K562 (cell line): ENCODE measurements around the gene SLC49A3. TPM values are rescaled to one million over a fixed set of nuclear protein-coding genes. Genes with fewer than 3 reads are reported as not detected.
A peak's percentile ranks its signal among the peaks of the same experiment; 100 is the strongest.

Experiments used
- ATAC-seq: fragments of 200-7000 bp; cut with Tn5 transposase; 3 replicates; pipeline ENCODE4 v1.9.1; 2020; ENCODE audit warnings: moderate library complexity
- BruUV-seq: library from RNA; stranded (reverse); fragments of 400-500 nt; replicated peaks from 2 replicates; lab custom pipeline; 2021; lab: Mats Ljungman, UMichigan
- CTCF ChIA-PET: fragments of 300-600 bp; formaldehyde crosslinking; extraction: SDS; loops from one replicate; lab custom pipeline; 2021; ENCODE audit warnings: low intra/inter-chr PET ratio; lab: Yijun Ruan, JAX
- POLR2A ChIA-PET: fragments of 300-600, 350-650 bp; sonication (Branson Sonifier 250); formaldehyde crosslinking; extraction: SDS; loops from one replicate; lab custom pipeline; 2021; ENCODE audit warnings: antibody characterized with exemption, inconsistent platforms; lab: Yijun Ruan, JAX
- DNase-seq, 4 experiments: peaks; one replicate each; pipeline versions ENCODE4 v3.0.0 to v3.0.0-alpha.2; 2011 to 2018; ENCODE audit warnings: low spot score in 3 of 4, mixed read lengths in 3 of 4; ENCODE audit errors: extremely low read depth in 1 of 4
- FAIRE-seq: peaks from 2 replicates; lab custom pipeline; 2011; peaks lifted over from hg19 to GRCh38; lab: Jason Lieb, UNC
- H2AFZ ChIP-seq: 2 replicates; pipeline ENCODE4 v1.6.0; 2011; ENCODE audit warnings: low read depth, low read length, control low read depth, inconsistent platforms
- H3K27ac ChIP-seq: fragments of 200-600 bp; 3 replicates; pipeline ENCODE4 v1.8.0; 2011; ENCODE audit warnings: low read depth, mild to moderate bottlenecking, control low read depth, inconsistent platforms, low read length, moderate library complexity, mixed read lengths; ENCODE audit errors: extremely low read depth
- H3K27me3 ChIP-seq, 2 experiments: fragments of 300-600 bp in 1 of 2; 2 replicates in 1 of 2; 3 replicates in 1 of 2; pipeline versions ENCODE4 v1.6.0 to v1.8.0; 2011; ENCODE audit warnings: inconsistent platforms in 2 of 2, low read length in 2 of 2, mild to moderate bottlenecking in 1 of 2, mixed read lengths in 1 of 2, moderate library complexity in 1 of 2; ENCODE audit not compliant: control insufficient read depth in 2 of 2, insufficient read depth in 2 of 2
- H3K36me3 ChIP-seq: fragments of 300-600 bp; 3 replicates; pipeline ENCODE4 v1.8.0; 2011; ENCODE audit warnings: mild to moderate bottlenecking, low read length, inconsistent platforms; ENCODE audit not compliant: control insufficient read depth, insufficient read depth
- H3K4me1 ChIP-seq, 2 experiments: fragments of 200-600 bp in 1 of 2; replicated peaks in 1 of 2; 2 replicates in 1 of 2; 3 replicates in 1 of 2; pipeline versions ENCODE4 v1.5.1 to v1.8.0; 2011; ENCODE audit warnings: inconsistent platforms in 2 of 2, low read length in 2 of 2, mild to moderate bottlenecking in 1 of 2, mixed read lengths in 1 of 2, moderate library complexity in 1 of 2; ENCODE audit not compliant: control insufficient read depth in 2 of 2, insufficient read depth in 2 of 2
- H3K4me2 ChIP-seq: 2 replicates; pipeline ENCODE4 v1.6.1; 2011; ENCODE audit warnings: low read length, control low read depth, inconsistent platforms, mixed read lengths; ENCODE audit not compliant: insufficient read depth
- H3K4me3 ChIP-seq: fragments of 200-600 bp; sonication (generic), shearing (Covaris generic); 2 replicates; pipeline ENCODE4 v1.5.1; 2016; ENCODE audit warnings: control low read depth, inconsistent platforms
- H3K79me2 ChIP-seq: fragments of 200-600 bp; 3 replicates; pipeline ENCODE4 v1.8.0; 2011; ENCODE audit warnings: low read length, inconsistent platforms; ENCODE audit not compliant: control insufficient read depth, insufficient read depth
- H3K9ac ChIP-seq, 2 experiments: 2 replicates each; pipeline versions ENCODE4 v1.6.0 to v1.6.1; 2011; ENCODE audit warnings: low read depth in 2 of 2, low read length in 2 of 2, control low read depth in 1 of 2, inconsistent platforms in 1 of 2, mild to moderate bottlenecking in 1 of 2, mixed read lengths in 1 of 2; ENCODE audit not compliant: insufficient read depth in 1 of 2
- H3K9me1 ChIP-seq: one replicate; pipeline ENCODE4 v1.6.0; 2011; ENCODE audit warnings: inconsistent platforms, mild to moderate bottlenecking, low read length, moderate library complexity; ENCODE audit not compliant: control insufficient read depth, insufficient read depth
- H3K9me3 ChIP-seq: replicated peaks from 2 replicates; pipeline ENCODE4 v1.5.1; 2011; ENCODE audit warnings: low read depth, low read length, inconsistent platforms; ENCODE audit not compliant: control insufficient read depth, insufficient read depth
- H4K20me1 ChIP-seq: replicated peaks from 2 replicates; pipeline ENCODE4 v1.6.1; 2011; ENCODE audit warnings: low read length, inconsistent platforms, mixed read lengths; ENCODE audit not compliant: control insufficient read depth, insufficient read depth
- MYNN ChIP-seq, 2 experiments: sonication (generic); formaldehyde crosslinking in 1 of 2; IDR thresholded peaks; 2 replicates each; pipeline versions ENCODE4 v1.5.0 to v1.6.1; 2016 to 2020; ENCODE audit warnings: antibody characterized with exemption in 1 of 2, missing genetic modification reagents in 1 of 2
- RBFOX2 ChIP-seq: fragments of 200-400 bp; formaldehyde crosslinking; IDR thresholded peaks from 2 replicates; pipeline ENCODE4 v1.6.1; 2017; ENCODE audit warnings: low read depth, mild to moderate bottlenecking, low read length, moderate library complexity
- ZNF146 ChIP-seq: IDR thresholded peaks from one replicate; pipeline ENCODE4 v1.6.1; 2018; ENCODE audit warnings: missing compliant biosample characterization; ENCODE audit not compliant: unreplicated experiment
- WGBS: fragments of 100-300 bp; shearing (Covaris generic); methylation state at CpG from one replicate; pipeline ENCODE4 v1.1.6; 2016; ENCODE audit warnings: low coverage, mixed read lengths; ENCODE audit not compliant: insufficient coverage; ENCODE audit errors: missing lambda C conversion rate; 5-methylcytosine and 5-hydroxymethylcytosine counted together
- in situ Hi-C: fragments of 300-500 bp; cut with MboI; formaldehyde crosslinking; loops from 4 replicates; pipeline ENCODE4 v1.15.0; 2018; ENCODE audit warnings: inconsistent platforms, mixed read lengths
- intact Hi-C: fragments of 100-400 bp; cut with micrococcal nuclease; formaldehyde crosslinking; loops from 2 replicates; pipeline ENCODE4 v1.14.2; 2022
- polyA plus RNA-seq, 8 experiments: library from polyadenylated mRNA; depleted of rRNA in 4 of 8; stranded (reverse) in 5 of 8; unstranded in 3 of 8; fragments of >200 nt; fragmentation: Nextera tagmentation in 2 of 8; fragmentation: Illumina TruSeq in 1 of 8; extraction: Ambion mirVana in 2 of 8; extraction: Trizol in 1 of 8; gene quantifications; 2 replicates each; pipeline versions ENCODE4 v1.2.1 to v1.2.3, GENCODE V29; 2011 to 2014; ENCODE audit warnings: inconsistent platforms in 1 of 8, missing spikeins in 1 of 8
- total RNA-seq, 7 experiments: library from RNA; depleted of rRNA in 6 of 7; stranded (reverse); fragments of >200 nt in 6 of 7; fragmentation: Illumina TruSeq in 2 of 7; extraction: Trizol in 2 of 7; gene quantifications; 2 replicates each; pipeline versions ENCODE4 v1.2.1 to v1.2.3, GENCODE V29; 2011 to 2021; ENCODE audit warnings: low replicate concordance in 1 of 7
- TF ChIP-seq, protein P1 (sequence below): fragments of 450-650 bp; IDR thresholded peaks from 2 replicates; pipeline ENCODE4 v1.6.1; 2016; ENCODE audit warnings: low read depth

SLC49A3 gene
- total and polyA plus RNA-seq, 9 of the 15 experiments (the other 6 are each of a cell fraction or from before 2014, with no cell fraction given): 0.24 to 0.41 TPM; not detected in 7

DNA sequence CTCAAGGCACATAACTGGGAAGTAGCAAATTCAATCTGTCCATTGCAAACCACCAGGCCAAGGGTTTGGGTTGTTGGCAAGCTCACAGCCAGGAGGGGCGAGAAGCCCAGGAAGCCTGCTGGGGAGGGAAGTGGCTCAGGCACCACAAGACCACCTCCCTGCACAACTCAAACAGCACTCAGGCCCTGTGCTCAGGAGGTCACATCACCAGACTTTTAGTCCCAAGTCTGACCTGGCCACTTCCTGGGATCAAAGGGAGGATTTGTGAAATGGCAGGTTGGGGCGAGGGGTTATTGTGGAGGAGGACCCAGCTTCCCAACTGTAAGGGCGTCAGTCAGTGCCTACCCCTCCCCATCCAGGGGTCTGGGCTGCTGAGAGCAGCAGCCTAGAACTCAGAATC lies 17.2 kb downstream of the SLC49A3 start:
- Histone ChIP-seq H3K36me3 (peaks cover 32% of the 10 kb centered on the region), H3K9ac (no peak overlapping the region), H2AFZ (no peak overlapping the region), H3K9me1 (no peaks in the 10 kb centered on the region), H3K4me2 (no peak overlapping the region), H4K20me1 (peaks cover 5% of the 10 kb centered on the region; the same call in 1 of the 2 replicates), H3K27me3 (peaks cover 0 to under 1% of the 10 kb centered on the region in 2 experiments; a peak in 1 of 5 replicates), H3K4me1 (peaks cover 9 to 35% of the 10 kb centered on the region in 2 experiments), H3K27ac (no peak overlapping the region), H3K9me3 (no peaks in the 10 kb centered on the region), H3K79me2 (peaks cover 22% of the 10 kb centered on the region), H3K4me3 (no peak overlapping the region)
- CTCF ChIA-PET: no interaction called here
- intact Hi-C loops: no loop called here
- ATAC-seq: no peak
- no peak for DNase-seq
- WGBS: 93% methylated on average over 3 of the region's 3 CpGs
- TF ChIP-seq, protein P1, sequence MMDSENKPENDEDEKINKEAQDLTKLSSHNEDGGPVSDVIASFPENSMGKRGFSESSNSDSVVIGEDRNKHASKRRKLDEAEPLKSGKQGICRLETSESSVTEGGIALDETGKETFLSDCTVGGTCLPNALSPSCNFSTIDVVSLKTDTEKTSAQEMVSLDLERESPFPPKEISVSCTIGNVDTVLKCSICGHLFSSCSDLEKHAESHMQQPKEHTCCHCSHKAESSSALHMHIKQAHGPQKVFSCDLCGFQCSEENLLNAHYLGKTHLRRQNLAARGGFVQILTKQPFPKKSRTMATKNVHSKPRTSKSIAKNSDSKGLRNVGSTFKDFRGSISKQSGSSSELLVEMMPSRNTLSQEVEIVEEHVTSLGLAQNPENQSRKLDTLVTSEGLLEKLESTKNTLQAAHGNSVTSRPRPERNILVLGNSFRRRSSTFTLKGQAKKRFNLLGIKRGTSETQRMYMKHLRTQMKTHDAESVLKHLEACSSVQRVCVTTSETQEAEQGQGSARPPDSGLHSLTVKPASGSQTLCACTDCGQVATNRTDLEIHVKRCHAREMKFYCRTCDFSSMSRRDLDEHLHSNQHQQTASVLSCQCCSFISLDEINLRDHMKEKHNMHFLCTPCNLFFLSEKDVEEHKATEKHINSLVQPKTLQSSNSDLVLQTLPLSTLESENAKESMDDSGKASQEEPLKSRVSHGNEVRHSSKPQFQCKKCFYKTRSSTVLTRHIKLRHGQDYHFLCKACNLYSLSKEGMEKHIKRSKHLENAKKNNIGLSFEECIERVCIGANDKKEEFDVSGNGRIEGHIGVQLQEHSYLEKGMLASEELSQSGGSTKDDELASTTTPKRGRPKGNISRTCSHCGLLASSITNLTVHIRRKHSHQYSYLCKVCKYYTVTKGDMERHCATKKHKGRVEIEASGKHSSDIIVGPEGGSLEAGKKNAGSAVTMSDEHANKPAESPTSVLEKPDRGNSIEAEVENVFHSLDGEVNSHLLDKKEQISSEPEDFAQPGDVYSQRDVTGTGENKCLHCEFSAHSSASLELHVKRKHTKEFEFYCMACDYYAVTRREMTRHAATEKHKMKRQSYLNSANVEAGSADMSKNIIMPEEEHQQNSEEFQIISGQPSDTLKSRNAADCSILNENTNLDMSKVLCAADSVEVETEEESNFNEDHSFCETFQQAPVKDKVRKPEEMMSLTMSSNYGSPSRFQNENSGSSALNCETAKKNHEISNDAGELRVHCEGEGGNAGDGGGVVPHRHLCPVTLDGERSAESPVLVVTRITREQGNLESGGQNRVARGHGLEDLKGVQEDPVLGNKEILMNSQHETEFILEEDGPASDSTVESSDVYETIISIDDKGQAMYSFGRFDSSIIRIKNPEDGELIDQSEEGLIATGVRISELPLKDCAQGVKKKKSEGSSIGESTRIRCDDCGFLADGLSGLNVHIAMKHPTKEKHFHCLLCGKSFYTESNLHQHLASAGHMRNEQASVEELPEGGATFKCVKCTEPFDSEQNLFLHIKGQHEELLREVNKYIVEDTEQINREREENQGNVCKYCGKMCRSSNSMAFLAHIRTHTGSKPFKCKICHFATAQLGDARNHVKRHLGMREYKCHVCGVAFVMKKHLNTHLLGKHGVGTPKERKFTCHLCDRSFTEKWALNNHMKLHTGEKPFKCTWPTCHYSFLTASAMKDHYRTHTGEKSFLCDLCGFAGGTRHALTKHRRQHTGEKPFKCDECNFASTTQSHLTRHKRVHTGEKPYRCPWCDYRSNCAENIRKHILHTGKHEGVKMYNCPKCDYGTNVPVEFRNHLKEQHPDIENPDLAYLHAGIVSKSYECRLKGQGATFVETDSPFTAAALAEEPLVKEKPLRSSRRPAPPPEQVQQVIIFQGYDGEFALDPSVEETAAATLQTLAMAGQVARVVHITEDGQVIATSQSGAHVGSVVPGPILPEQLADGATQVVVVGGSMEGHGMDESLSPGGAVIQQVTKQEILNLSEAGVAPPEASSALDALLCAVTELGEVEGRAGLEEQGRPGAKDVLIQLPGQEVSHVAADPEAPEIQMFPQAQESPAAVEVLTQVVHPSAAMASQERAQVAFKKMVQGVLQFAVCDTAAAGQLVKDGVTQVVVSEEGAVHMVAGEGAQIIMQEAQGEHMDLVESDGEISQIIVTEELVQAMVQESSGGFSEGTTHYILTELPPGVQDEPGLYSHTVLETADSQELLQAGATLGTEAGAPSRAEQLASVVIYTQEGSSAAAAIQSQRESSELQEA: no peak
- 0 out of 2 replicates have a peak, but pooled peaks have one; percentile 24 for TF ChIP-seq RBFOX2
- no peak for TF ChIP-seq MYNN (IDR thresholded peaks at IDR 0.05)
- no peak for TF ChIP-seq MYNN (CRISPR knock-in tag; IDR thresholded peaks at IDR 0.05)
- TF ChIP-seq ZNF146: no peak
- no TSS peak for BruUV-seq
- POLR2A ChIA-PET: interaction anchor here (0.7 kb wide), 1 partner anchor 12 kb away, joined by 3 read pairs; no protein-coding TSS in a partner anchor
- in situ Hi-C loops: no loop called here
- FAIRE-seq: no peak
